ENCODE data around the gene RBBP7.

The RBBP7 gene

GRCh38 chrX:16870095-16870861, at the start of gene RBBP7:
Gene RBBP7, minus strand, starts transcription at chrX:16870362. Its CDS starts 309 bp downstream, at chrX:16870053.
- peak; percentile 91 for DNase-seq

GRCh38 chrX:16918979-16919378, 48.8 kb upstream of the RBBP7 start:
- no peak for DNase-seq

- no peak for DNase-seq
These were observed 47.0 kb upstream of the RBBP7 start for GRCh38 chrX:16917120-16917519.

GRCh38 chrX:16916561-16916960, 46.4 kb upstream of the RBBP7 start:
- DNase-seq: no peak

GRCh38 chrX:16914058-16914457, 43.9 kb upstream of the RBBP7 start:
- no peak for DNase-seq

- no peak for DNase-seq
These were observed 40.2 kb upstream of the RBBP7 start for GRCh38 chrX:16910376-16910775.

GRCh38 chrX:16903274-16904022, 33.3 kb upstream of the RBBP7 start:
- no peak for DNase-seq

GRCh38 chrX:16897445-16897844, 27.3 kb upstream of the RBBP7 start:
- no peak for DNase-seq

GRCh38 chrX:16892504-16893362, 22.6 kb upstream of the RBBP7 start:
- DNase-seq: peak; percentile 64

GRCh38 chrX:16885628-16886027, 15.5 kb upstream of the RBBP7 start:
- no peak for DNase-seq

- DNase-seq: no peak
These were observed 13.3 kb upstream of the RBBP7 start for GRCh38 chrX:16883487-16883804.

- DNase-seq: peak; percentile 79
These were observed 12.7 kb upstream of the RBBP7 start for GRCh38 chrX:16882702-16883486.

GRCh38 chrX:16882169-16882568, 12.0 kb upstream of the RBBP7 start:
- peak; percentile 18 for DNase-seq

GRCh38 chrX:16876696-16877095, 6.5 kb upstream of the RBBP7 start:
- DNase-seq: no peak

- no peak for DNase-seq
These were observed 4.4 kb upstream of the RBBP7 start for GRCh38 chrX:16874458-16875095.

GRCh38 chrX:16873106-16873505, 2.9 kb upstream of the RBBP7 start:
- no peak for DNase-seq

GRCh38 chrX:16870862-16871815, 977 bp upstream of the RBBP7 start:
- no peak for DNase-seq

- DNase-seq: peak; percentile 59
These were observed 618 bp downstream of the RBBP7 start for GRCh38 chrX:16869393-16870094.

- no peak for DNase-seq
These were observed 1.2 kb downstream of the RBBP7 start for GRCh38 chrX:16868920-16869319.

GRCh38 chrX:16867947-16868346, 2.2 kb downstream of the RBBP7 start:
- no peak for DNase-seq
